Mesothelial cell of epicardium (in vitro differentiated cells): ENCODE measurements around the gene FGF12. TPM values are rescaled to one million over a fixed set of nuclear protein-coding genes. Genes with fewer than 3 reads are reported as not detected.

Experiments used
- DNase-seq, 2 experiments: peaks; one replicate each; pipeline ENCODE4 v3.0.0; 2021; ENCODE audit warnings: low spot score in 2 of 2; ENCODE audit not compliant: unreplicated experiment in 2 of 2
- H3K27ac Mint-ChIP-seq: 2 replicates; pipeline ENCODE4 v1.8.0; 2021; ENCODE audit warnings: mixed read lengths
- H3K27me3 Mint-ChIP-seq: 2 replicates; pipeline ENCODE4 v1.8.0; 2021; ENCODE audit warnings: low read depth, mixed read lengths
- H3K36me3 Mint-ChIP-seq: 2 replicates; pipeline ENCODE4 v1.8.0; 2021; ENCODE audit warnings: mixed read lengths
- H3K4me1 Mint-ChIP-seq: 2 replicates; pipeline ENCODE4 v1.8.0; 2021; ENCODE audit warnings: mixed read lengths
- H3K4me3 Mint-ChIP-seq: 2 replicates; pipeline ENCODE4 v1.8.0; 2021; ENCODE audit warnings: mild to moderate bottlenecking, moderate library complexity, mixed read lengths
- H3K9me3 Mint-ChIP-seq: 2 replicates; pipeline ENCODE4 v1.8.0; 2021; ENCODE audit warnings: mixed read lengths
- CTCF ChIP-seq: fragments of 200-600 bp; sonication (generic); IDR thresholded peaks from one replicate; pipeline ENCODE4 v1.5.0; 2021; ENCODE audit warnings: antibody characterized with exemption; ENCODE audit not compliant: unreplicated experiment
- total RNA-seq: library from RNA; stranded (reverse); gene quantifications from 3 replicates; pipeline ENCODE4 v1.2.1, GENCODE V29; 2021

Gene FGF12
- total RNA-seq, 1 donor from 2014 or later, result 1.0 TPM

GRCh38 chr3:192684151-192684550 lies 43.2 kb downstream of the FGF12 start:
- Mint-ChIP-seq H3K36me3 (no peaks in the 10 kb centered on the region), H3K4me1 (no peaks in the 10 kb centered on the region), H3K9me3 (peaks cover 5% of the 10 kb centered on the region), H3K4me3 (no peak overlapping the region), H3K27me3 (no peaks in the 10 kb centered on the region), H3K27ac (no peak overlapping the region)
- no peak for TF ChIP-seq CTCF
- no peak for DNase-seq

- no peak for TF ChIP-seq CTCF
- Mint-ChIP-seq H3K4me3 (no peak overlapping the region), H3K27ac (no peak overlapping the region), H3K27me3 (no peaks in the 10 kb centered on the region), H3K36me3 (no peaks in the 10 kb centered on the region), H3K4me1 (peaks cover under 1% of the 10 kb centered on the region), H3K9me3 (no peaks in the 10 kb centered on the region)
- no peak for DNase-seq
Measured at GRCh38 chr3:192675958-192676649, 51.2 kb downstream of the FGF12 start.

GRCh38 chr3:192655628-192656027 lies 71.7 kb downstream of the FGF12 start:
- H3K27me3 Mint-ChIP-seq, result no peaks in the 10 kb centered on the region
- no peak for TF ChIP-seq CTCF
- no peak for DNase-seq
- H3K9me3 Mint-ChIP-seq, result no peaks in the 10 kb centered on the region
- no peaks in the 10 kb centered on the region for H3K36me3 Mint-ChIP-seq
- no peak overlapping the region for H3K27ac Mint-ChIP-seq
- H3K4me3 Mint-ChIP-seq, result no peak overlapping the region
- H3K4me1 Mint-ChIP-seq, result peaks cover 2% of the 10 kb centered on the region

GRCh38 chr3:192655040-192655439 lies 72.3 kb downstream of the FGF12 start:
- H3K9me3 Mint-ChIP-seq, result no peaks in the 10 kb centered on the region

GRCh38 chr3:192653862-192654261 lies 73.5 kb downstream of the FGF12 start:
- Mint-ChIP-seq H3K27ac (no peak overlapping the region), H3K4me3 (no peak overlapping the region), H3K27me3 (no peaks in the 10 kb centered on the region)

More at GRCh38 chr3:192655040-192655439, 72.3 kb downstream of the FGF12 start:
- peaks cover 2% of the 10 kb centered on the region for H3K4me1 Mint-ChIP-seq
- no peak overlapping the region for H3K4me3 Mint-ChIP-seq
- no peak overlapping the region for H3K27ac Mint-ChIP-seq
- no peak for TF ChIP-seq CTCF
- H3K36me3 Mint-ChIP-seq, result no peaks in the 10 kb centered on the region
- DNase-seq, result no peak
- H3K27me3 Mint-ChIP-seq, result no peaks in the 10 kb centered on the region

More at GRCh38 chr3:192653862-192654261, 73.5 kb downstream of the FGF12 start:
- no peaks in the 10 kb centered on the region for H3K36me3 Mint-ChIP-seq
- no peak for DNase-seq
- peaks cover 2% of the 10 kb centered on the region for H3K4me1 Mint-ChIP-seq
- H3K9me3 Mint-ChIP-seq, result no peaks in the 10 kb centered on the region
- TF ChIP-seq CTCF, result no peak
